ENCODE results near the gene PTPN12. TPM values are rescaled to one million over a fixed set of nuclear protein-coding genes. Genes with fewer than 3 reads are reported as not detected.
"Not testable (repeated sequence)": the region's sequence is repeated elsewhere in the genome, so short reads cannot be mapped to it uniquely, and the experiment has no call there.

PTPN12 gene
- total and polyA plus RNA-seq, 2 of the 4 experiments (the other 2 are of a cell fraction): 24.7 to 31.0 TPM

DNA sequence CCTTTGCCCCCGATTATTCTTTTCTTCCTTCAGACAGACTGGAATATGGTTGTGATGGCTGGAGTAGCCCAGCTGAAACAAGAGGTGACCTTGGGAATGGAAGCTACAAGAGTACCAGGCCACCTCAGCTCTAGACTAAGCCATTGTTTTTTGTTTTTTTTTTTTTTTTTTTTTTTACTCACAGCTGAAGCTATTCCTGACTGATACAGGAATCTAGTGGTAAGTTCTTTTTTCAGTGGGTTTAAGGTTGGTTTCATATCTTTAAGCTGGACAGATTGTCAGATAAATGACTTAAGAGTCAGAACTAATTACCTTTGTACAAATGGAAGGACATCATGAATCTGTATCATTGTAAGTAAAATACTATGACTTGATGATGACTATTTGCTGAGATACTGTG, 30.2 kb upstream of the PTPN12 start:
- TF ChIP-seq BHLHE40 (IDR thresholded peaks at IDR 0.05; ENCODE audit: low read depth, low read length): no peak
- no peak overlapping the region for H2AK5ac ChIP-seq (ENCODE audit: low read depth, low read length)
- no peak overlapping the region for H3K9ac ChIP-seq (ENCODE audit: low read depth, low read length)
- H3K79me1 ChIP-seq (ENCODE audit: low read depth in 1 of 2, low read length in 2 of 2): no peaks in the 10 kb centered on the region
- no peak overlapping the region for H3K4me2 ChIP-seq (ENCODE audit: low read depth, low read length)
- H2BK120ac ChIP-seq (ENCODE audit: low read depth, low read length): no peak overlapping the region
- H3K56ac ChIP-seq (ENCODE audit: extremely low read depth, insufficient read depth, low read length): no peak overlapping the region
- no peak overlapping the region for H3K18ac ChIP-seq (ENCODE audit: low read depth, low read length)
- no peaks in the 10 kb centered on the region for H4K20me1 ChIP-seq (ENCODE audit: insufficient read depth, low read length)
- H2BK5ac ChIP-seq (ENCODE audit: low read depth, low read length, poor library complexity, severe bottlenecking): no peak overlapping the region
- ATAC-seq (ENCODE audit: low read depth): no peak
- H2AK9ac ChIP-seq (replicated peaks; ENCODE audit: low read depth, low read length, poor library complexity): no peak overlapping the region
- H4K91ac ChIP-seq (ENCODE audit: insufficient read depth, low read depth, low read length): no peak overlapping the region
- H4K5ac ChIP-seq (ENCODE audit: low read depth, low read length): no peak overlapping the region
- DNase-seq: no peak
- in situ Hi-C loops (cut with MboI; ENCODE audit: low sequenced_read_pairs) (no loop called here), dilution Hi-C loops (cut with HindIII; ENCODE audit: low sequenced_read_pairs, unreplicated experiment) (no loop called here), intact Hi-C loops (cut with micrococcal nuclease) (no loop called here)
- ChIA-PET CTCF (interaction anchor here (0.7 kb wide), 1 partner anchor 53 kb away, joined by 3 read pairs; no protein-coding TSS in a partner anchor), POLR2A (ENCODE audit: unreplicated experiment) (no interaction called here)
- H3K14ac ChIP-seq (replicated peaks; ENCODE audit: low read depth, low read length): no peak overlapping the region
- WGBS, 2 experiments (ENCODE audit: extremely low coverage in 2 of 2, insufficient read length in 1 of 2): no CpG with 5 or more reads among the region's 1 CpG
- no peak overlapping the region for H3K23ac ChIP-seq (ENCODE audit: low read depth, low read length)
- H2BK20ac ChIP-seq (ENCODE audit: low read depth, low read length): no peak overlapping the region
- BruUV-seq (replicated peaks): no TSS peak
- no peak overlapping the region for H2BK15ac ChIP-seq (ENCODE audit: low read depth, low read length)
- no peak overlapping the region for H3K4me3 ChIP-seq (ENCODE audit: insufficient read depth, low read depth, low read length)
- H3K27ac ChIP-seq (ENCODE audit: insufficient read depth, low read length): no peak overlapping the region
- H3K4ac ChIP-seq (ENCODE audit: low read depth, low read length): no peak overlapping the region
- no peaks in the 10 kb centered on the region for H3K9me3 ChIP-seq (ENCODE audit: control insufficient read depth, insufficient read depth, low read length)
- no peaks in the 10 kb centered on the region for H3K9me1 ChIP-seq (ENCODE audit: insufficient read depth, low read length)
- H3K36me3 ChIP-seq (ENCODE audit: control insufficient read depth, insufficient read depth, low read length): no peaks in the 10 kb centered on the region
- H3K27me3 ChIP-seq (ENCODE audit: control insufficient read depth, insufficient read depth, low read length): no peaks in the 10 kb centered on the region
- no peak overlapping the region for H2AFZ ChIP-seq (replicated peaks; ENCODE audit: low read length, poor library complexity)
- H4K8ac ChIP-seq (ENCODE audit: low read depth in 2 of 2, low read length in 2 of 2): no peak overlapping the region
- H3K4me1 ChIP-seq (ENCODE audit: control insufficient read depth, insufficient read depth, low read length): no peaks in the 10 kb centered on the region

GRCh38 chr7:77513002-77513670, 24.0 kb upstream of the PTPN12 start:
- H4K91ac ChIP-seq (ENCODE audit: insufficient read depth, low read depth, low read length); H3K27me3 ChIP-seq (ENCODE audit: control insufficient read depth, insufficient read depth, low read length); H2BK120ac ChIP-seq (ENCODE audit: low read depth, low read length); H3K9ac ChIP-seq (ENCODE audit: low read depth, low read length); H4K5ac ChIP-seq (ENCODE audit: low read depth, low read length); H3K18ac ChIP-seq (ENCODE audit: low read depth, low read length); H2AK9ac ChIP-seq (replicated peaks; ENCODE audit: low read depth, low read length, poor library complexity); H3K4ac ChIP-seq (ENCODE audit: low read depth, low read length); H3K9me3 ChIP-seq (ENCODE audit: control insufficient read depth, insufficient read depth, low read length); H4K8ac ChIP-seq (ENCODE audit: low read depth in 2 of 2, low read length in 2 of 2); ATAC-seq (ENCODE audit: low read depth); intact Hi-C loops (cut with micrococcal nuclease); DNase-seq; H3K14ac ChIP-seq (replicated peaks; ENCODE audit: low read depth, low read length); H3K4me3 ChIP-seq (ENCODE audit: insufficient read depth, low read depth, low read length); in situ Hi-C loops (cut with MboI; ENCODE audit: low sequenced_read_pairs); BruUV-seq (replicated peaks); H3K4me1 ChIP-seq (ENCODE audit: control insufficient read depth, insufficient read depth, low read length); H4K20me1 ChIP-seq (ENCODE audit: insufficient read depth, low read length); H3K27ac ChIP-seq (ENCODE audit: insufficient read depth, low read length); H2AFZ ChIP-seq (replicated peaks; ENCODE audit: low read length, poor library complexity); H3K79me1 ChIP-seq (ENCODE audit: low read depth in 1 of 2, low read length in 2 of 2); H3K9me1 ChIP-seq (ENCODE audit: insufficient read depth, low read length); H2BK15ac ChIP-seq (ENCODE audit: low read depth, low read length); H2AK5ac ChIP-seq (ENCODE audit: low read depth, low read length); POLR2A ChIA-PET (ENCODE audit: unreplicated experiment); H3K56ac ChIP-seq (ENCODE audit: extremely low read depth, insufficient read depth, low read length); H2BK5ac ChIP-seq (ENCODE audit: low read depth, low read length, poor library complexity, severe bottlenecking); H3K23ac ChIP-seq (ENCODE audit: low read depth, low read length); H3K4me2 ChIP-seq (ENCODE audit: low read depth, low read length); H2BK20ac ChIP-seq (ENCODE audit: low read depth, low read length); dilution Hi-C loops (cut with HindIII; ENCODE audit: low sequenced_read_pairs, unreplicated experiment); H3K36me3 ChIP-seq (ENCODE audit: control insufficient read depth, insufficient read depth, low read length): not testable (repeated sequence)
- CTCF ChIA-PET: interaction anchor here (0.6 kb wide), 1 partner anchor 93 kb away, joined by 3 read pairs; no protein-coding TSS in a partner anchor
- no CpG with 5 or more reads among the region's 5 CpGs for WGBS, 2 experiments (ENCODE audit: extremely low coverage in 2 of 2, insufficient read length in 1 of 2)

Data from IMR-90 (cell line).